Type B pancreatic cell (in vitro differentiated cells): ENCODE measurements around the gene SEC14L3. TPM values are rescaled to one million over a fixed set of nuclear protein-coding genes. Genes with fewer than 3 reads are reported as not detected.

Experiments used
- DNase-seq: peaks from one replicate; pipeline ENCODE4 v3.0.0; 2021; ENCODE audit warnings: mixed read lengths; ENCODE audit not compliant: unreplicated experiment; ENCODE audit errors: extremely low spot score
- H3K27ac Mint-ChIP-seq: 2 replicates; pipeline ENCODE4 v1.8.0; 2021; ENCODE audit warnings: mild to moderate bottlenecking, mixed read lengths
- H3K27me3 Mint-ChIP-seq: 2 replicates; pipeline ENCODE4 v1.8.0; 2021; ENCODE audit warnings: mixed read lengths
- H3K36me3 Mint-ChIP-seq: 2 replicates; pipeline ENCODE4 v1.8.0; 2021; ENCODE audit warnings: mixed read lengths
- H3K4me1 Mint-ChIP-seq: one replicate; pipeline ENCODE4 v1.8.0; 2021; ENCODE audit warnings: mixed read lengths; ENCODE audit not compliant: unreplicated experiment
- H3K4me3 Mint-ChIP-seq: 2 replicates; pipeline ENCODE4 v1.8.0; 2021; ENCODE audit warnings: mild to moderate bottlenecking, mixed read lengths
- H3K9me3 Mint-ChIP-seq: 2 replicates; pipeline ENCODE4 v1.8.0; 2021; ENCODE audit warnings: mixed read lengths
- total RNA-seq: library from RNA; stranded (reverse); gene quantifications from 2 replicates; pipeline ENCODE4 v1.2.1, GENCODE V29; 2021; ENCODE audit warnings: low replicate concordance
- TF ChIP-seq, protein P1 (sequence below): fragments of 200-600 bp; sonication (generic); conservative IDR thresholded peaks from 2 replicates; pipeline ENCODE4 v1.5.0; 2021; ENCODE audit warnings: antibody characterized with exemption, mild to moderate bottlenecking

SEC14L3 gene
- total RNA-seq, 1 donor from 2014 or later: not detected

DNA sequence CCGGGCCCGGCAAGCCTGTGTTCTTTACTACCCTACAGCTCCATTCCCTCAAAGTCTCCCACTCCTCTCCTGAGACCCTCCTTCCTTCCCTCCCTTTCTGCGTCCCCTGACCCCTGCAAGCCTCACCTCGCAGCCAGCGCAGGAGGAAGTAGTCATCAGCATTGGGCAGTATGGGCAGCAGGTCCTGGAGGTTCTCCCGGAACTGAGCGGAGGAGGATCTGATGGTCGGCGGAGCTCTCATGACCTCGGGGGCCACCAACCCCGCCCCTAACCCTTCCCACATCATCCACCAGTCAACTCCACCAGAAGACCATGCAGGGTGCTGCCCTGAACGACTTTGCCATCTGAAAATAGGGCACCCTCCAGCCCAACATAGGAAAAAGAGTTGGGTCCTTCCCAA, 31.7 kb upstream of the SEC14L3 start:
- TF ChIP-seq, protein P1, sequence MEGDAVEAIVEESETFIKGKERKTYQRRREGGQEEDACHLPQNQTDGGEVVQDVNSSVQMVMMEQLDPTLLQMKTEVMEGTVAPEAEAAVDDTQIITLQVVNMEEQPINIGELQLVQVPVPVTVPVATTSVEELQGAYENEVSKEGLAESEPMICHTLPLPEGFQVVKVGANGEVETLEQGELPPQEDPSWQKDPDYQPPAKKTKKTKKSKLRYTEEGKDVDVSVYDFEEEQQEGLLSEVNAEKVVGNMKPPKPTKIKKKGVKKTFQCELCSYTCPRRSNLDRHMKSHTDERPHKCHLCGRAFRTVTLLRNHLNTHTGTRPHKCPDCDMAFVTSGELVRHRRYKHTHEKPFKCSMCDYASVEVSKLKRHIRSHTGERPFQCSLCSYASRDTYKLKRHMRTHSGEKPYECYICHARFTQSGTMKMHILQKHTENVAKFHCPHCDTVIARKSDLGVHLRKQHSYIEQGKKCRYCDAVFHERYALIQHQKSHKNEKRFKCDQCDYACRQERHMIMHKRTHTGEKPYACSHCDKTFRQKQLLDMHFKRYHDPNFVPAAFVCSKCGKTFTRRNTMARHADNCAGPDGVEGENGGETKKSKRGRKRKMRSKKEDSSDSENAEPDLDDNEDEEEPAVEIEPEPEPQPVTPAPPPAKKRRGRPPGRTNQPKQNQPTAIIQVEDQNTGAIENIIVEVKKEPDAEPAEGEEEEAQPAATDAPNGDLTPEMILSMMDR: no peak
- no peak overlapping the region for H3K27ac Mint-ChIP-seq
- no peak overlapping the region for H3K4me3 Mint-ChIP-seq
- H3K4me1 Mint-ChIP-seq: no peaks in the 10 kb centered on the region
- H3K36me3 Mint-ChIP-seq: no peaks in the 10 kb centered on the region
- DNase-seq: no peak
- no peaks in the 10 kb centered on the region for H3K9me3 Mint-ChIP-seq
- peaks cover 15% of the 10 kb centered on the region for H3K27me3 Mint-ChIP-seq

DNA sequence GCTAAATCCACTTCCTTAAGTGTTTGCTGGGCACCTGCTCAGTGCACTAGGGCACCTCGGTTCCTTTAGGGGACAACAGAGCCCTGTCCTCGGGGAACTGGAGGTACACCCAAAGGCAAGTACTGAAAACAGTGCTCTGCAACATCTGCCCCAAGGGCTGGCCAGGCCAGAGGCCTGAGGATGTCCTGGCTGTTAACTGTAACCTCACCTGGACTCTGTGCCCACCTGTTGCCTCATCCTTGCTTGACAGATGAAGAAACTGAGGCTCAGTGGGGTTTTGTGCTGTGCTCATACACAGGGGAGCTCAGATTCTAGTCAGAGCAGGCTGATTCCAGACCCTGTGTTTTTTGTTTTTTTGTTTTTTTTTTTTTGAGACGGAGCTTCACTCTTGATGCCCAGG, 31.1 kb upstream of the SEC14L3 start:
- H3K27me3 Mint-ChIP-seq: peaks cover 19% of the 10 kb centered on the region
- no peak overlapping the region for H3K4me3 Mint-ChIP-seq
- H3K4me1 Mint-ChIP-seq: no peaks in the 10 kb centered on the region
- TF ChIP-seq, protein P1: no peak
- no peaks in the 10 kb centered on the region for H3K9me3 Mint-ChIP-seq
- H3K36me3 Mint-ChIP-seq: no peaks in the 10 kb centered on the region
- no peak for DNase-seq
- no peak overlapping the region for H3K27ac Mint-ChIP-seq

DNA sequence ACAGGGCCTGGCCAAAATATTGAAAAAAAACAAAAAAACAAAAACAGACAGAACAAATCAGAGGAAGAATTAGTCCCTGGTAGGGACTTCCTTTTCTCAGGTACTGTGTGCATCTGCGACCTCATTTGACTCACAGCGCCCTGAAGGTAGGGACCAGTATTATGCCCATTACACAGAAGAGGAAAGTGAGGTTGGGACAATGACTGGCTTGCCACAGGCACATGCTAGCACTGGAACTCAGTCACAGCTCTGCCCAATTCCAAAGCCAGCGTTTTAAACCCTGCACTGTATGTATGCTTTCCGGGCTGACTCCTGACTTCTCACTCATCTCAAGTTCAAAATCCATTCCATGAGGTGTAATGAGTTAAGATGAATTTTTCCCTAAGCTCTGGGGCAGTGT, 30.3 kb upstream of the SEC14L3 start:
- H3K9me3 Mint-ChIP-seq: no peaks in the 10 kb centered on the region
- no peak for DNase-seq
- peaks cover 24% of the 10 kb centered on the region for H3K27me3 Mint-ChIP-seq
- H3K4me3 Mint-ChIP-seq: no peak overlapping the region
- no peak overlapping the region for H3K27ac Mint-ChIP-seq
- H3K36me3 Mint-ChIP-seq: no peaks in the 10 kb centered on the region
- H3K4me1 Mint-ChIP-seq: no peaks in the 10 kb centered on the region
- TF ChIP-seq, protein P1: no peak

DNA sequence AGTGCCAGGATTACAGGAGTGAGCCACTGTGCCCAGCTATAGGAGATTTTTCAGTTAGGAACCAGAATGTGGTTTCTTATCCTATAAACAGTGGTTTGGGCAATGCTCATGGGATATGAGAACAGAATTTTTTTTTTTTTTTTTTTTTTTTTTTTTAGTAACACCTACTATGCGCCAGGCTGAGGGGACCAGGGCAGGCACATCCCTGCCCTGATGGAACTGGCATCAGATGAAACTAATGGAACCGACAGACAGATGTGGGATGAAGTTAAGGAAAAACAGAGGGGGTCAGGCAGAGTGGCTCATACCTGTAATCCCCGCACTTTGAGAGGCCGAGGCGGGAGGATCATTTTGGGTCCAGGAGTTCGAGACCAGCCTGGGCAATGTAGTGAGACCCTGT, 28.8 kb upstream of the SEC14L3 start:
- no peak for DNase-seq
- no peak overlapping the region for H3K4me3 Mint-ChIP-seq
- no peak overlapping the region for H3K27ac Mint-ChIP-seq
- TF ChIP-seq, protein P1: no peak
- H3K9me3 Mint-ChIP-seq: no peaks in the 10 kb centered on the region
- H3K4me1 Mint-ChIP-seq: no peaks in the 10 kb centered on the region
- peaks cover 19% of the 10 kb centered on the region for H3K27me3 Mint-ChIP-seq
- H3K36me3 Mint-ChIP-seq: no peaks in the 10 kb centered on the region

DNA sequence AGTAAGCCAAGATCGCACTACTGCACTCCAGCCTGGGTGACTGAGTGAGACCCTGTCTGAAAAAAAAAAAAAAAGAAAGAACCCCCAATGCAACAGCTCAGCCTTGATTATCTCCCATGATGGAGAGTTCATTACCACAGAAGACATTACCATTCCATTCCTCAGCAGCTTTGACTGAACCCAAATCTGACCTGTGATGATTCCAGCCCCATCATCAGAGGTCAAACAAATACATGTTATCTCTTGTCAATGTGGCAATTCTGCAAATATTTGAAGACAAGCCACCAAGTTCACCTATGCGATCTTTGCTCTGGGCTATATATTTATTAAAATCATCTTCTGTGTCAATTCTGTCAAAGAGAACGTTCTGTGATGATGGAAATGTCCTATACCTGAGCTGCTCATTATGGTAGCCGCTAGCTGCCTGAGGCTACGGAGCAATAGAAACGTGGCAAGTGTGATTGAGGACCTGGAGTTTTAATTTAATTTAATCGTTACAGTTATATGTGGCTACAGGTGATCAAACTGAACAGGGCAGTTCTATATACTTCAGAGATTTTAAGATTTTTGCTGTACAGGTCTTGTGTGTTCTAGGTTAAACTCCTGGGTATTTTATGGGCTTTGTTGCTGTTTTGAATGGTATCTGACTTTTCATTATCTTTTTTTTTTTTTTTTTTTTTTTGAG, 25.8 kb upstream of the SEC14L3 start:
- no peak for DNase-seq
- Mint-ChIP-seq H3K36me3 (no peaks in the 10 kb centered on the region), H3K4me3 (no peak overlapping the region), H3K9me3 (no peaks in the 10 kb centered on the region), H3K27ac (no peak overlapping the region), H3K4me1 (no peaks in the 10 kb centered on the region), H3K27me3 (peaks cover 21% of the 10 kb centered on the region)
- TF ChIP-seq, protein P1: no peak
